ENCODE data around the gene PLEK2.
A peak's percentile ranks its signal among the peaks of the same experiment; 100 is the strongest.
"Not testable (repeated sequence)": the region's sequence is repeated elsewhere in the genome, so short reads cannot be mapped to it uniquely, and the experiment has no call there.

Gene PLEK2
- total RNA-seq: 0.67 to 0.94 reads per million in 2 donors

- peak in 3 of 5 experiments; percentile 15 to 47 (median 29) for DNase-seq
Measured at GRCh38 chr14:67411820-67412421, at the start of gene PLEK2. Gene PLEK2 (minus strand): TSS chr14:67412165. CDS start chr14:67412059, 106 bp downstream.

GRCh38 chr14:67461341-67461985 is 49.5 kb upstream of the PLEK2 start:
- peak in 1 of 5 experiments; percentile 63 for DNase-seq

GRCh38 chr14:67459336-67459735 is 47.4 kb upstream of the PLEK2 start:
- DNase-seq: no peak

GRCh38 chr14:67457782-67458181 is 45.8 kb upstream of the PLEK2 start:
- no peak for DNase-seq

GRCh38 chr14:67456732-67457131 is 44.8 kb upstream of the PLEK2 start:
- no peak for DNase-seq

GRCh38 chr14:67453575-67454300 is 41.8 kb upstream of the PLEK2 start:
- DNase-seq: no peak

- not testable (repeated sequence) for DNase-seq
Measured at GRCh38 chr14:67451667-67452066, 39.7 kb upstream of the PLEK2 start.

- DNase-seq: no peak
Measured at GRCh38 chr14:67449096-67449495, 37.1 kb upstream of the PLEK2 start.

- no peak for DNase-seq
Measured at GRCh38 chr14:67447033-67447381, 35.0 kb upstream of the PLEK2 start.

GRCh38 chr14:67446371-67447032 is 34.5 kb upstream of the PLEK2 start:
- no peak for DNase-seq

- no peak for DNase-seq
Measured at GRCh38 chr14:67444395-67444794, 32.4 kb upstream of the PLEK2 start.

- no peak for DNase-seq
Measured at GRCh38 chr14:67442139-67442906, 30.4 kb upstream of the PLEK2 start.

- DNase-seq: no peak
Measured at GRCh38 chr14:67441672-67442071, 29.7 kb upstream of the PLEK2 start.

- no peak for DNase-seq
Measured at GRCh38 chr14:67441256-67441655, 29.3 kb upstream of the PLEK2 start.

- no peak for DNase-seq
Measured at GRCh38 chr14:67440513-67440912, 28.5 kb upstream of the PLEK2 start.

- DNase-seq: no peak
Measured at GRCh38 chr14:67438969-67439368, 27.0 kb upstream of the PLEK2 start.

- DNase-seq: no peak
Measured at GRCh38 chr14:67436006-67436866, 24.3 kb upstream of the PLEK2 start.

GRCh38 chr14:67435603-67436002 is 23.6 kb upstream of the PLEK2 start:
- no peak for DNase-seq

GRCh38 chr14:67432050-67432564 is 20.1 kb upstream of the PLEK2 start:
- DNase-seq: no peak

GRCh38 chr14:67429510-67430205 is 17.7 kb upstream of the PLEK2 start:
- DNase-seq: no peak

Data from T-helper 2 cell (primary cell).